CD4-positive, alpha-beta T cell (primary cell): ENCODE results near the gene UXS1. TPM values are rescaled to one million over a fixed set of nuclear protein-coding genes. Genes with fewer than 3 reads are reported as not detected.
A peak's percentile ranks its signal among the peaks of the same experiment; 100 is the strongest.

Experiments used
- ATAC-seq: fragments of 200-7000 bp; cut with Tn5 transposase; one replicate; pipeline ENCODE4 v1.10.0; 2022; ENCODE audit warnings: mild to moderate bottlenecking; ENCODE audit not compliant: poor library complexity
- CTCF ChIA-PET: fragments of 350-600 bp; sonication (Branson Sonifier 250); formaldehyde crosslinking; loops from one replicate; lab custom pipeline; 2021; ENCODE audit warnings: antibody characterized with exemption, inconsistent platforms; lab: Charles Lee
- POLR2A ChIA-PET: fragments of 350-600 bp; sonication (Branson Sonifier 250); formaldehyde crosslinking; loops from one replicate; lab custom pipeline; 2021; ENCODE audit warnings: antibody characterized with exemption, inconsistent platforms; lab: Charles Lee
- DNase-seq, 14 experiments: peaks; one replicate each; pipeline ENCODE4 v3.0.0-alpha.2; 2013 to 2020; ENCODE audit warnings: mixed read lengths in 2 of 14
- H3K27ac ChIP-seq, 2 donors: one replicate each; pipeline versions ENCODE4 v1.5.1 to v1.7.0; 2013; ENCODE audit warnings: low read length in 2 of 2, low read depth in 1 of 2, mild to moderate bottlenecking in 1 of 2
- H3K27me3 ChIP-seq, 2 experiments: 1 replicate in 1 of 2; 2 replicates in 1 of 2; pipeline versions ENCODE4 v1.6.1 to v1.7.0; 2013; ENCODE audit warnings: low read length in 2 of 2, control low read depth in 1 of 2, mild to moderate bottlenecking in 1 of 2, moderate library complexity in 1 of 2; ENCODE audit not compliant: insufficient read depth in 2 of 2, control insufficient read depth in 1 of 2
- H3K36me3 ChIP-seq: one replicate; pipeline ENCODE4 v1.6.1; 2013; ENCODE audit warnings: low read length, control low read depth; ENCODE audit not compliant: insufficient read depth
- H3K4me1 ChIP-seq: one replicate; pipeline ENCODE4 v1.6.1; 2013; ENCODE audit warnings: low read length, control low read depth; ENCODE audit not compliant: insufficient read depth
- H3K4me3 ChIP-seq: one replicate; pipeline ENCODE4 v1.5.1; 2013; ENCODE audit warnings: mild to moderate bottlenecking, low read length, moderate library complexity
- H3K9me3 ChIP-seq, 2 experiments: 1 replicate in 1 of 2; 2 replicates in 1 of 2; pipeline versions ENCODE4 v1.6.1 to v1.7.0; 2013; ENCODE audit warnings: low read length in 2 of 2, mild to moderate bottlenecking in 2 of 2, control low read depth in 1 of 2, moderate library complexity in 1 of 2; ENCODE audit not compliant: control insufficient read depth in 1 of 2, insufficient read depth in 1 of 2
- H3K27ac Mint-ChIP-seq: one replicate; pipeline ENCODE4 v1.8.0; 2020; ENCODE audit warnings: mixed read lengths
- H3K27me3 Mint-ChIP-seq: one replicate; pipeline ENCODE4 v1.8.0; 2021; ENCODE audit warnings: mixed read lengths
- H3K36me3 Mint-ChIP-seq: one replicate; pipeline ENCODE4 v1.8.0; 2021; ENCODE audit warnings: low read depth, mixed read lengths
- H3K4me1 Mint-ChIP-seq: one replicate; pipeline ENCODE4 v1.8.0; 2021; ENCODE audit warnings: low read depth, mixed read lengths
- H3K4me3 Mint-ChIP-seq: one replicate; pipeline ENCODE4 v1.8.0; 2020; ENCODE audit warnings: mild to moderate bottlenecking, mixed read lengths
- H3K9me3 Mint-ChIP-seq: one replicate; pipeline ENCODE4 v1.8.0; 2020; ENCODE audit warnings: mixed read lengths
- CTCF ChIP-seq: fragments of 200-600 bp; IDR thresholded peaks from one replicate; pipeline ENCODE4 v1.8.0; 2022; ENCODE audit warnings: antibody characterized with exemption, mild to moderate bottlenecking
- intact Hi-C, 2 experiments: fragments of 100-400 bp; cut with DNase I in 1 of 2; cut with micrococcal nuclease in 1 of 2; formaldehyde crosslinking; loops; one replicate each; pipeline versions ENCODE4 v1.15.1 to v1.9.0; 2023 to 2025; cut with DNase I, micrococcal nuclease
- total RNA-seq, 174 experiments: library from RNA in 2 of 174; stranded (reverse) in 2 of 174; gene quantifications; one replicate each; pipeline ENCODE4 v1.2.3 and lab custom pipeline; 2021 to 2026

UXS1 gene
- total RNA-seq, 2 experiments from 2014 or later = 59.3 to 67.1 TPM

GRCh38 chr2:106160786-106161261, 33.3 kb downstream of the UXS1 start:
- peaks cover 99% of the 10 kb centered on the region for H3K4me1 Mint-ChIP-seq
- DNase-seq (peak in 13 of 14 experiments; percentile 22 to 74 (median 50)), ATAC-seq (peak; percentile 56)
- POLR2A ChIA-PET = interaction anchor here (0.7 to 5.5 kb wide), 24 partner anchors 9 to 831 kb away, joined by 3 to 69 read pairs (median 6); partner anchors contain the start of gene UXS1
- peak overlapping the region; percentile 89 for H3K4me3 Mint-ChIP-seq
- intact Hi-C loops = loop anchor here in 1 of 2 experiments (1.0 kb wide), 1 partner anchor 33 kb away; the partner anchor contains the start of gene UXS1
- peaks cover 57% of the 10 kb centered on the region for H3K36me3 Mint-ChIP-seq
- H3K27ac ChIP-seq = peak overlapping the region; percentile 83 to 87
- H3K9me3 Mint-ChIP-seq = no peaks in the 10 kb centered on the region
- H3K9me3 ChIP-seq = no peaks in the 10 kb centered on the region
- H3K27me3 ChIP-seq = no peaks in the 10 kb centered on the region
- TF ChIP-seq CTCF = no peak
- H3K27me3 Mint-ChIP-seq = no peaks in the 10 kb centered on the region
- H3K27ac Mint-ChIP-seq = peak overlapping the region; percentile 95
- peaks cover 7% of the 10 kb centered on the region for H3K36me3 ChIP-seq
- H3K4me1 ChIP-seq = peaks cover 66% of the 10 kb centered on the region
- peak overlapping the region; percentile 67 for H3K4me3 ChIP-seq
- CTCF ChIA-PET = interaction anchor here (1.0 to 1.6 kb wide), 8 partner anchors 13 to 75 kb away, joined by 3 to 6 read pairs (median 5); no protein-coding TSS in a partner anchor

GRCh38 chr2:106159866-106160785, 34.0 kb downstream of the UXS1 start:
- Histone ChIP-seq H3K36me3 (peaks cover 14% of the 10 kb centered on the region), H3K4me3 (peak overlapping the region; percentile 67), H3K4me1 (peaks cover 60% of the 10 kb centered on the region), H3K27ac (peak overlapping the region; percentile 83 to 87), H3K9me3 (no peaks in the 10 kb centered on the region), H3K27me3 (no peaks in the 10 kb centered on the region)
- Mint-ChIP-seq H3K4me1 (peaks cover 99% of the 10 kb centered on the region), H3K4me3 (peak overlapping the region; percentile 89), H3K36me3 (peaks cover 64% of the 10 kb centered on the region), H3K27ac (peak overlapping the region; percentile 95), H3K9me3 (no peaks in the 10 kb centered on the region), H3K27me3 (no peaks in the 10 kb centered on the region)
- POLR2A ChIA-PET = interaction anchor here (0.7 to 5.5 kb wide), 28 partner anchors 10 to 830 kb away, joined by 3 to 69 read pairs (median 6); partner anchors contain the start of gene UXS1
- peak; percentile 75 for ATAC-seq
- CTCF ChIA-PET = interaction anchor here (1.0 to 1.6 kb wide), 8 partner anchors 12 to 74 kb away, joined by 3 to 6 read pairs (median 5); no protein-coding TSS in a partner anchor
- intact Hi-C loops = loop anchor here in 1 of 2 experiments (1.0 kb wide), 1 partner anchor 34 kb away; the partner anchor contains the start of gene UXS1
- peak; percentile 28 to 82 (median 62) for DNase-seq
- TF ChIP-seq CTCF = no peak

GRCh38 chr2:106158871-106159270, 35.2 kb downstream of the UXS1 start:
- intact Hi-C loops = no loop called here
- Histone ChIP-seq H3K27ac (peak overlapping the region; percentile 83 to 87), H3K36me3 (peaks cover 27% of the 10 kb centered on the region), H3K4me1 (peaks cover 51% of the 10 kb centered on the region), H3K9me3 (peaks cover 5 to 11% of the 10 kb centered on the region in 2 experiments), H3K4me3 (peak overlapping the region; percentile 67), H3K27me3 (no peaks in the 10 kb centered on the region)
- ATAC-seq (no peak), DNase-seq (peak in 10 of 14 experiments; percentile 28 to 69 (median 47))
- Mint-ChIP-seq H3K36me3 (peaks cover 70% of the 10 kb centered on the region), H3K9me3 (peaks cover 2% of the 10 kb centered on the region), H3K27ac (peak overlapping the region; percentile 95), H3K4me1 (peaks cover 99% of the 10 kb centered on the region), H3K27me3 (no peaks in the 10 kb centered on the region), H3K4me3 (peak overlapping the region; percentile 89)
- ChIA-PET CTCF (interaction anchor here (0.9 kb wide), 1 partner anchor 64 kb away, joined by 4 read pairs; no protein-coding TSS in a partner anchor), POLR2A (interaction anchor here (0.8 to 5.5 kb wide), 8 partner anchors 8 to 63 kb away, joined by 3 to 69 read pairs (median 14); partner anchors contain the start of gene UXS1)
- TF ChIP-seq CTCF = no peak
